ENCODE data around the gene PEX3.
"Not testable (repeated sequence)": the region's sequence is repeated elsewhere in the genome, so short reads cannot be mapped to it uniquely, and the experiment has no call there.

Gene PEX3

GRCh38 chr6:143443096-143443495, 7.5 kb upstream of the PEX3 start:
- H3K4me3 ChIP-seq (ENCODE audit: low read depth, low read length): no peak overlapping the region
- DNase-seq (ENCODE audit: low read depth, low spot score): no peak
- in situ Hi-C loops (cut with HindIII; ENCODE audit: low sequenced_read_pairs): no loop called here
- no peak for TF ChIP-seq CTCF (IDR thresholded peaks at IDR 0.05; ENCODE audit: low read depth, low read length)

GRCh38 chr6:143447865-143448264, 2.7 kb upstream of the PEX3 start:
- in situ Hi-C loops (cut with HindIII; ENCODE audit: low sequenced_read_pairs); DNase-seq (ENCODE audit: low read depth, low spot score): not testable (repeated sequence)

GRCh38 chr6:143449082-143449713, 1.4 kb upstream of the PEX3 start:
- TF ChIP-seq CTCF (IDR thresholded peaks at IDR 0.05; ENCODE audit: low read depth, low read length): no peak
- in situ Hi-C loops (cut with HindIII; ENCODE audit: low sequenced_read_pairs): no loop called here
- DNase-seq (ENCODE audit: low read depth, low spot score): no peak
- peak overlapping the region; percentile 93 for H3K4me3 ChIP-seq (ENCODE audit: low read depth, low read length)

More at GRCh38 chr6:143447865-143448264, 2.7 kb upstream of the PEX3 start:
- H3K4me3 ChIP-seq (ENCODE audit: low read depth, low read length): not testable (repeated sequence)

- peak; percentile 62 for DNase-seq (ENCODE audit: low read depth, low spot score)
- peak overlapping the region; percentile 93 for H3K4me3 ChIP-seq (ENCODE audit: low read depth, low read length)
- in situ Hi-C loops (cut with HindIII; ENCODE audit: low sequenced_read_pairs): no loop called here
- TF ChIP-seq CTCF (IDR thresholded peaks at IDR 0.05; ENCODE audit: low read depth, low read length): no peak
Observed at GRCh38 chr6:143449714-143450452, 722 bp upstream of the PEX3 start.

- H3K4me3 ChIP-seq (ENCODE audit: low read depth, low read length): peak overlapping the region; percentile 93
- no peak for DNase-seq (ENCODE audit: low read depth, low spot score)
- in situ Hi-C loops (cut with HindIII; ENCODE audit: low sequenced_read_pairs): no loop called here
- TF ChIP-seq CTCF (IDR thresholded peaks at IDR 0.05; ENCODE audit: low read depth, low read length): no peak
Observed at GRCh38 chr6:143451531-143451930, 926 bp downstream of the PEX3 start.

GRCh38 chr6:143457563-143458359, 7.2 kb downstream of the PEX3 start:
- DNase-seq (ENCODE audit: low read depth, low spot score): peak; percentile 8
- in situ Hi-C loops (cut with HindIII; ENCODE audit: low sequenced_read_pairs): no loop called here
- no peak for TF ChIP-seq CTCF (IDR thresholded peaks at IDR 0.05; ENCODE audit: low read depth, low read length)
- no peak overlapping the region for H3K4me3 ChIP-seq (ENCODE audit: low read depth, low read length)
